Measurements from ENCODE around the gene OAT.

OAT gene

GRCh38 chr10:124354411-124355382 lies 64.0 kb downstream of the OAT start:
- ATAC-seq: peak; percentile 90
- TF ChIP-seq ISL1 (CRISPR knock-in tag; IDR thresholded peaks at IDR 0.05) (no peak), POU6F1 (CRISPR knock-in tag; IDR thresholded peaks at IDR 0.05; ENCODE audit: borderline replicate concordance, low read depth) (no peak), ZFP3 (CRISPR knock-in tag; IDR thresholded peaks at IDR 0.05) (no peak), ZNF8 (CRISPR knock-in tag; IDR thresholded peaks at IDR 0.05) (no peak), ARNTL (CRISPR knock-in tag; IDR thresholded peaks at IDR 0.05; ENCODE audit: borderline replicate concordance, low read depth) (peak; percentile 66; the same call in 1 of the 2 replicates), ZFP30 (CRISPR knock-in tag; IDR thresholded peaks at IDR 0.05) (no peak), GLIS3 (CRISPR knock-in tag; IDR thresholded peaks at IDR 0.05) (no peak), ZC3H10 (CRISPR knock-in tag; IDR thresholded peaks at IDR 0.05) (no peak), RARB (CRISPR knock-in tag; IDR thresholded peaks at IDR 0.05) (no peak), TCF4 (CRISPR knock-in tag; IDR thresholded peaks at IDR 0.05; ENCODE audit: borderline replicate concordance) (peak; percentile 83), SNAI2 (CRISPR knock-in tag; IDR thresholded peaks at IDR 0.05) (no peak), PPARA (CRISPR knock-in tag; IDR thresholded peaks at IDR 0.05; ENCODE audit: borderline replicate concordance) (no peak)
- TF ChIP-seq, protein P1, sequence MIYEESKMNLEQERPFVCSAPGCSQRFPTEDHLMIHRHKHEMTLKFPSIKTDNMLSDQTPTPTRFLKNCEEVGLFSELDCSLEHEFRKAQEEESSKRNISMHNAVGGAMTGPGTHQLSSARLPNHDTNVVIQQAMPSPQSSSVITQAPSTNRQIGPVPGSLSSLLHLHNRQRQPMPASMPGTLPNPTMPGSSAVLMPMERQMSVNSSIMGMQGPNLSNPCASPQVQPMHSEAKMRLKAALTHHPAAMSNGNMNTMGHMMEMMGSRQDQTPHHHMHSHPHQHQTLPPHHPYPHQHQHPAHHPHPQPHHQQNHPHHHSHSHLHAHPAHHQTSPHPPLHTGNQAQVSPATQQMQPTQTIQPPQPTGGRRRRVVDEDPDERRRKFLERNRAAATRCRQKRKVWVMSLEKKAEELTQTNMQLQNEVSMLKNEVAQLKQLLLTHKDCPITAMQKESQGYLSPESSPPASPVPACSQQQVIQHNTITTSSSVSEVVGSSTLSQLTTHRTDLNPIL (CRISPR knock-in tag; IDR thresholded peaks at IDR 0.05; ENCODE audit: low read depth): no peak
- TF ChIP-seq, protein P2, sequence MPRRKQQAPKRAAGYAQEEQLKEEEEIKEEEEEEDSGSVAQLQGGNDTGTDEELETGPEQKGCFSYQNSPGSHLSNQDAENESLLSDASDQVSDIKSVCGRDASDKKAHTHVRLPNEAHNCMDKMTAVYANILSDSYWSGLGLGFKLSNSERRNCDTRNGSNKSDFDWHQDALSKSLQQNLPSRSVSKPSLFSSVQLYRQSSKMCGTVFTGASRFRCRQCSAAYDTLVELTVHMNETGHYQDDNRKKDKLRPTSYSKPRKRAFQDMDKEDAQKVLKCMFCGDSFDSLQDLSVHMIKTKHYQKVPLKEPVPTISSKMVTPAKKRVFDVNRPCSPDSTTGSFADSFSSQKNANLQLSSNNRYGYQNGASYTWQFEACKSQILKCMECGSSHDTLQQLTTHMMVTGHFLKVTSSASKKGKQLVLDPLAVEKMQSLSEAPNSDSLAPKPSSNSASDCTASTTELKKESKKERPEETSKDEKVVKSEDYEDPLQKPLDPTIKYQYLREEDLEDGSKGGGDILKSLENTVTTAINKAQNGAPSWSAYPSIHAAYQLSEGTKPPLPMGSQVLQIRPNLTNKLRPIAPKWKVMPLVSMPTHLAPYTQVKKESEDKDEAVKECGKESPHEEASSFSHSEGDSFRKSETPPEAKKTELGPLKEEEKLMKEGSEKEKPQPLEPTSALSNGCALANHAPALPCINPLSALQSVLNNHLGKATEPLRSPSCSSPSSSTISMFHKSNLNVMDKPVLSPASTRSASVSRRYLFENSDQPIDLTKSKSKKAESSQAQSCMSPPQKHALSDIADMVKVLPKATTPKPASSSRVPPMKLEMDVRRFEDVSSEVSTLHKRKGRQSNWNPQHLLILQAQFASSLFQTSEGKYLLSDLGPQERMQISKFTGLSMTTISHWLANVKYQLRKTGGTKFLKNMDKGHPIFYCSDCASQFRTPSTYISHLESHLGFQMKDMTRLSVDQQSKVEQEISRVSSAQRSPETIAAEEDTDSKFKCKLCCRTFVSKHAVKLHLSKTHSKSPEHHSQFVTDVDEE (CRISPR knock-in tag; IDR thresholded peaks at IDR 0.05): no peak
- TF ChIP-seq, protein P3, sequence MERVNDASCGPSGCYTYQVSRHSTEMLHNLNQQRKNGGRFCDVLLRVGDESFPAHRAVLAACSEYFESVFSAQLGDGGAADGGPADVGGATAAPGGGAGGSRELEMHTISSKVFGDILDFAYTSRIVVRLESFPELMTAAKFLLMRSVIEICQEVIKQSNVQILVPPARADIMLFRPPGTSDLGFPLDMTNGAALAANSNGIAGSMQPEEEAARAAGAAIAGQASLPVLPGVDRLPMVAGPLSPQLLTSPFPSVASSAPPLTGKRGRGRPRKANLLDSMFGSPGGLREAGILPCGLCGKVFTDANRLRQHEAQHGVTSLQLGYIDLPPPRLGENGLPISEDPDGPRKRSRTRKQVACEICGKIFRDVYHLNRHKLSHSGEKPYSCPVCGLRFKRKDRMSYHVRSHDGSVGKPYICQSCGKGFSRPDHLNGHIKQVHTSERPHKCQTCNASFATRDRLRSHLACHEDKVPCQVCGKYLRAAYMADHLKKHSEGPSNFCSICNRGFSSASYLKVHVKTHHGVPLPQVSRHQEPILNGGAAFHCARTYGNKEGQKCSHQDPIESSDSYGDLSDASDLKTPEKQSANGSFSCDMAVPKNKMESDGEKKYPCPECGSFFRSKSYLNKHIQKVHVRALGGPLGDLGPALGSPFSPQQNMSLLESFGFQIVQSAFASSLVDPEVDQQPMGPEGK (CRISPR knock-in tag; IDR thresholded peaks at IDR 0.05; ENCODE audit: borderline replicate concordance): no peak

GRCh38 chr10:124353896-124354295 lies 64.8 kb downstream of the OAT start:
- TF ChIP-seq GLIS3 (CRISPR knock-in tag; IDR thresholded peaks at IDR 0.05) (no peak), ZC3H10 (CRISPR knock-in tag; IDR thresholded peaks at IDR 0.05) (no peak), ZNF70 (CRISPR knock-in tag; IDR thresholded peaks at IDR 0.05) (no peak), BACH2 (CRISPR knock-in tag; IDR thresholded peaks at IDR 0.05; ENCODE audit: borderline replicate concordance) (no peak), ESRRG (CRISPR knock-in tag; IDR thresholded peaks at IDR 0.05) (no peak)
- TF ChIP-seq, protein P2 (CRISPR knock-in tag; IDR thresholded peaks at IDR 0.05): no peak
- TF ChIP-seq, protein P4, sequence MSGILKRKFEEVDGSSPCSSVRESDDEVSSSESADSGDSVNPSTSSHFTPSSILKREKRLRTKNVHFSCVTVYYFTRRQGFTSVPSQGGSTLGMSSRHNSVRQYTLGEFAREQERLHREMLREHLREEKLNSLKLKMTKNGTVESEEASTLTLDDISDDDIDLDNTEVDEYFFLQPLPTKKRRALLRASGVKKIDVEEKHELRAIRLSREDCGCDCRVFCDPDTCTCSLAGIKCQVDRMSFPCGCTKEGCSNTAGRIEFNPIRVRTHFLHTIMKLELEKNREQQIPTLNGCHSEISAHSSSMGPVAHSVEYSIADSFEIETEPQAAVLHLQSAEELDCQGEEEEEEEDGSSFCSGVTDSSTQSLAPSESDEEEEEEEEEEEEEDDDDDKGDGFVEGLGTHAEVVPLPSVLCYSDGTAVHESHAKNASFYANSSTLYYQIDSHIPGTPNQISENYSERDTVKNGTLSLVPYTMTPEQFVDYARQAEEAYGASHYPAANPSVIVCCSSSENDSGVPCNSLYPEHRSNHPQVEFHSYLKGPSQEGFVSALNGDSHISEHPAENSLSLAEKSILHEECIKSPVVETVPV (CRISPR knock-in tag; IDR thresholded peaks at IDR 0.05): no peak
- TF ChIP-seq, protein P1 (CRISPR knock-in tag; IDR thresholded peaks at IDR 0.05; ENCODE audit: low read depth): no peak
- TF ChIP-seq, protein P3 (CRISPR knock-in tag; IDR thresholded peaks at IDR 0.05; ENCODE audit: borderline replicate concordance): no peak
- ATAC-seq: no peak

Measured in SK-N-SH treated with all-trans-retinoic acid at 6 μM for 48 hours (cell line).